ENCODE measurements around the gene STAT6.
"Not testable (repeated sequence)": the region's sequence is repeated elsewhere in the genome, so short reads cannot be mapped to it uniquely, and the experiment has no call there.

Gene STAT6

GRCh38 chr12:57087691-57088353 lies 23.3 kb downstream of the STAT6 start:
- DNase-seq (ENCODE audit: low spot score): peak; percentile 95

- peak; percentile 83 for DNase-seq (ENCODE audit: low spot score)
Measured at GRCh38 chr12:57087010-57087690, 24.0 kb downstream of the STAT6 start.

GRCh38 chr12:57086493-57087009 lies 24.6 kb downstream of the STAT6 start:
- peak; percentile 78 for DNase-seq (ENCODE audit: low spot score)

DNA sequence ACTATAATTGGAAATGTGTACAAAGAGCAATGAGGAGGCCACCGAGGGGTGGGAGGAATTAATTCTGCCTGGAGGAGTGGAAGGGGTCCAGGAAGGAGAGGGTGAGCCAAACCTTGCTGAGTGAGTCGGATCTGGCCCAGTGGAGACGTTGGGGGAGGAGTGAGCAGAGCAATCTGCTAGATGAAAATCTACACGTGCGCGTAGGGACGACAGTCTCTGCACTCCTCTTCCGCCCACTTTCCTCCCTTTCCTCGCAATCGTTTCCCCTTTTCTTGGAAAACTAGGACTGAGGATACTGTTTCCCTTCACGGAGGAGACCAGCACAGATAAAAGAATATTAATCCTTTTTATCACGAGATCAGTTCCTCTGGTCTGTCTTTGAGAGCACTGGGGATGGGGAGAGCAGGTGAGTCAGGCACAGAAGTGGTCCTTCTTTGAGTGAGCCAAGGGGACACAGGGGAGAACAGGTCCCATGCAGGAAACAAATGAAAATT lies 25.1 kb downstream of the STAT6 start:
- no peak for DNase-seq (ENCODE audit: low spot score)

DNA sequence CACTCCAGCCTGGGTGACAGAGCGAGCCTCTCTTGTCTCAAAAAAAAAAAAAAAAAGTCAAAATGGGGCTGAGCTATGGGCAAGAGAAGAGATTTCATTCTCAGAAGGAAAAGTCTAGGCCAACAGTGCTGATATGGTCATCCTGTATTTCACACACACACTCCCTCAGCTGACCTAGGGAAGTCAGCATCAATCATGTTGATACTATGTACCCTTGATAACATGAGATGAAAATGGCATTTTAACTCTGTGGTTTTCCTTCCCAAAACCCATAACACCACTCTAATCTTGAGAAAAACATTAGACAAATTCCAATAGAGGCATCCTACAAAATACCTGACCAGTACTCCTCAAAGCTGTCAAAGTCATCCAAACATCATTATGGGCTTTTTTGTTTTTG lies 30.3 kb downstream of the STAT6 start:
- DNase-seq (ENCODE audit: low spot score): no peak

GRCh38 chr12:57079821-57080220 lies 31.3 kb downstream of the STAT6 start:
- DNase-seq (ENCODE audit: low spot score): no peak

- peak; percentile 100 for DNase-seq (ENCODE audit: low spot score)
Measured at GRCh38 chr12:57078519-57079404, 32.4 kb downstream of the STAT6 start, which contains the start of gene NEMP1. NEMP1 (minus strand) TSS chr12:57078791; CDS start chr12:57078745, 46 bp downstream.

DNA sequence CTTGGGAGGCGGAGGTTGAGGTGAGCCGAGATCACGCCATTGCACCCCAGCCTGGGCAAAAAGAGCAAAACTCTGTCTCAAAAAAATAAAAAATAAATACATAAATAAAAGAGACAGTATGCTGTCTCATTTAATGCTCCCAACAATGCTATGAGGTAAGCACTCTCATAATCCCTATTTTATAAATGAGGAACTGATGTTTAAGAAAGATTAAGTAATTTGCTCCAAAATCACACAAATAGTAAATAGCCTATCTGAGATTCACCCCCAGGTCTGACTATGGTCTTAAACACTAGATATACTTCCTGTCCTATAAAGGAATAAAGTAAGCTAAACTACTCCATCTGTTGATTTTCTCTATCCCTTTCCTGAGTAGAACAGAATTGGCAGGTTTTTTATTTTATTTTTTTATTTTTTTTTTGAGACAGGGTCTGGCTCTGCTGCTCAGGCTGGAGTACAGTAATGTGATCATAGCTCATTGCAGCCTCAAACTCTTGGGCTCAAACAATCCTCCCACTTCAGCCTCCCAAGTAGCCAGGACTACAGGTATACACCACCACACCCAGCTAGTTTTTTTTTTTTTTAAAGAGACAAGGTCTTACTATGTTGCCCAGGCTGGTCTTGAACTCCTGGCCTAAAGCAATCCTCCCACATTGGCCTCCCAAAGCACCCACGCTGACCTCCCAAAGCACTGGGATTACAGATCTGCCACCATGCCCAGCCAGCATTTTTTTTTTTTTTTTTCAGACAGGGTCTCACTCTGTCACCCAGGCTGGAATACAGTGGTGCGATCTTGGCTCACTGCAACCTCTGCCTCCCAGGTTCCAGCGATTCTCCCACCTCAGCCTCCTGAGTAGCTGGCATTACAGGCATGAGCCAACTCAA lies 37.4 kb downstream of the STAT6 start:
- not testable (repeated sequence) for DNase-seq (ENCODE audit: low spot score)

- DNase-seq (ENCODE audit: low spot score): no peak
Measured at GRCh38 chr12:57072661-57073060, 38.5 kb downstream of the STAT6 start.

- DNase-seq (ENCODE audit: low spot score): peak; percentile 67
Measured at GRCh38 chr12:57069523-57069922, 41.6 kb downstream of the STAT6 start.

DNA sequence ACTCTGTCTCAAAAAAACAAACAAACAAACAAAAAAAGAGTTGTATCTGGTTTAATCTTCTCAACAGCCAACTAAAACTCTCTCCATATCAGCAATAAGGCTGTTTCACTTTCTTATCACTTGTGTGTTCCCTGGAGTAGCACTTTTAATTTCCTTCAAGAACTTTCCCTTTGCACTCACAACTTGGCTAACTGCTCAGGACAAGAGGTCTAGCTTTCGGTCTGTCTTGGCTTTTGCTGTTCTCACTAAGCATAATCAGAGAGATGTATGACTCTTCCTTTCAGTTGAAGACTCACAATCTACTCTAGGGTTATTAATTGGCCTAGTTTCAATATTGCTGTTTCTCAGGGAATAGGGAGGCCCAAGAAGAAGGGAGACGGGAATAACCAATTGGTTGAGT lies 44.9 kb downstream of the STAT6 start:
- DNase-seq (ENCODE audit: low spot score): no peak

- DNase-seq (ENCODE audit: low spot score): no peak
Measured at GRCh38 chr12:57063991-57064685, 47.0 kb downstream of the STAT6 start.

DNA sequence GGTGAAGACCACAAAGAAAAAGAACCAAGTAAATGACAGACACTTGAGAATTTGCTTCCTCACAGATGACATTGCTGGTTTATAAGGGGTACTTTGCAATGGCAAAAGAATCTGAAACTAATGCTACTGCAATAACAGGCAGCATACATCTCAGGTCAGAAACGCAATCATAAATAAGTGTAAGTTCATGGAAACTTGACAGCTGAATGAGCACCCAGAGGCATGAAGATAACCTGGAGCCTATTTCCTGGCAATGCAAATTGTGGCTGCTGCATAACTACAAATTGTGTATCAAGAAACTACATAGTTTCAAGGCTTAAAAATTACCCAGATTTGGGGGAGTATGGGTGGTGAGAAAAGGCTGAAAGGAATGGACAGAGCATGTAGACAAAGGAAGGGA lies 52.7 kb downstream of the STAT6 start:
- no peak for DNase-seq (ENCODE audit: low spot score)

DNA sequence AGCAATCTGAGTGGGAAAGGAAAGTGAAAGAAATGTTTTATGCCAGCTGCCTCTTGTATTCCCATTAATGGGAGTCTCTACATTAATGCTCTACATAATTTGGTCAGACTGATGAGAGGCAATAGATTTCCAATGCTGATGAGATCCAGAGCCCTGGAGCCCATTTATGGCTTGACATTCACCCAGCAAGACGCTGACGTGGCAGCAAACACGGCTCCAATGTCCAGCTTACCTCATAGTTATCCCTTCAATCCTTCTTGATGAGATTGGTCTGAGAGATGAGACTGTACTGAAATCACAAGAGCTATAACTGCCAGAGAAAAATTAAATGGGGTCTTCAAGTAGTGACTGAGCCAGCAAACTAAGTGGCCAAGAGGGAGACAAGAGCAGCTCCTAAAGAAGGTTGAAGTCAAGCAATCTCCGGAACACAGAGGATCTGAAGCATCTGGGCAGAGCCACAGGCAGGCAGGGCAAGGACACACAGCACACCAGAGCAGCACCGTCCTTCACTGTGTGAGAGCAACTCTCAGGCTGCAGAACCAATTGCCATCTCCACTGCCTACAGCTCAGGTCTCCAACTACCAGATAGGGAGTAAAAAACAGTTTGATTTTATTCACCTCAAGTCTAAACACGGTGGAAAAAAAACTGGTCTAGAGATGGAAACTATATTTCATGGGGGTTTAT lies 54.0 kb downstream of the STAT6 start:
- no peak for DNase-seq (ENCODE audit: low spot score)

DNA sequence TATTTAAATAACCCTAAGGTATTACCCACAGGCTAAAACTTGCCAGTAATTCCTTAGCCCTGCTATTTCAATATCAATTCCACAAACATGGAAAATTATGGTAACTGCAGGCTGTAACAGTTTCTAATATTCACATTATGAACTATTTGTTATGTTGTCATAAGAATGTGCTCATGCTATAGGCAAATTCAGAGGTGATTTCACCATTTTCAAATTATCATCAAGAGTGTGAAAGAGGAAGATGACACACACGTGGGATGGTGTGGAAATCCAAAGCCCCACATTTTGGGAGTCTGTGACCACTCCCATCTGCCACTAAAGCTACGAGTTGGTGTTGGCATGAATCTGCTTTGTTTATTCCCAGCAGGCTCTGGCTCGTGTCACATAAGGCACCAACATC lies 55.3 kb downstream of the STAT6 start:
- DNase-seq (ENCODE audit: low spot score): no peak

GRCh38 chr12:57053901-57054300 lies 57.3 kb downstream of the STAT6 start:
- DNase-seq (ENCODE audit: low spot score): not testable (repeated sequence)

GRCh38 chr12:57053146-57053545 lies 58.0 kb downstream of the STAT6 start:
- not testable (repeated sequence) for DNase-seq (ENCODE audit: low spot score)

- DNase-seq (ENCODE audit: low spot score): no peak
Measured at GRCh38 chr12:57051011-57051410, 60.2 kb downstream of the STAT6 start.

DNA sequence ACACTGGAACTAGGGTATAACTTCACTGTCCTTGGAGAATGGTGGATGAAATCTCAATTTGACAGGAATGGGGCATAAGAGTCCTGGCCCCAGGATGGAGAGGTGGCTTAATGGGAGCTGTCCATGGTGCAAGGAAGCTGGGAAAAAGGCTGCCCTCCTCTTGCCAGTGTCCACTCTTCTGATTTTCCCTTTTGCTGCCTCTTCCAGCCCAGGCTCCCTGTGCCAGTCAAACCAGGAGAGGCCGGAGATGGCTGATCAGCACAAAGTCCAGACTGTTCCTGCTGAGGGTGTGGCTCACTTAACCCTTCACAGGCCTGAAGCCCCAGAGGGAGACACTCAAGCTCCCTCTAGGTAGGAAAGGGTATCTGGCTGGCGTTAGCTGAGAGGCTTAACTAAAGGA lies 61.3 kb downstream of the STAT6 start, which contains the start of gene MYO1A:
TSS of gene MYO1A (minus strand) at position 240 of the 400 bp plus-strand sequence. CDS start 1,806 bp downstream, outside the sequence.
- DNase-seq (ENCODE audit: low spot score): no peak

GRCh38 chr12:57049119-57049446 lies 62.1 kb downstream of the STAT6 start:
- no peak for DNase-seq (ENCODE audit: low spot score)

Data from kidney capillary endothelial cell (primary cell).